DOHH2 (cell line): ENCODE data around the gene ACAA1.

ENCODE experiments used
- H3F3A ChIP-seq: fragments of 200-600 bp; sonication (generic), shearing (Covaris generic); 2 replicates; pipeline ENCODE4 v1.6.0; 2016; ENCODE audit warnings: antibody characterized with exemption, mild to moderate bottlenecking; ENCODE audit not compliant: control insufficient read depth, insufficient read depth
- H3K27ac ChIP-seq: fragments of 200-600 bp; sonication (generic); 2 replicates; pipeline ENCODE4 v1.5.1; 2014; ENCODE audit warnings: low read depth, mild to moderate bottlenecking, low read length, moderate library complexity
- H3K27me3 ChIP-seq: fragments of 200-600 bp; sonication (generic); 2 replicates; pipeline ENCODE4 v1.6.1; 2014; ENCODE audit warnings: mild to moderate bottlenecking, low read length, mixed read lengths; ENCODE audit not compliant: control insufficient read depth
- H3K36me3 ChIP-seq: fragments of 200-600 bp; sonication (generic); 2 replicates; pipeline ENCODE4 v1.6.1; 2014; ENCODE audit warnings: mild to moderate bottlenecking, low read length, moderate library complexity, mixed read lengths; ENCODE audit not compliant: control insufficient read depth
- H3K4me1 ChIP-seq: fragments of 200-600 bp; sonication (generic); 2 replicates; pipeline ENCODE4 v1.6.1; 2014; ENCODE audit warnings: mild to moderate bottlenecking, low read length, mixed read lengths; ENCODE audit not compliant: control insufficient read depth
- H3K4me2 ChIP-seq: fragments of 200-600 bp; sonication (generic); 2 replicates; pipeline ENCODE4 v1.6.0; 2014; ENCODE audit warnings: mild to moderate bottlenecking, low read length, moderate library complexity
- H3K4me3 ChIP-seq: fragments of 200-600 bp; sonication (generic); 2 replicates; pipeline ENCODE4 v1.5.1; 2014; ENCODE audit warnings: mild to moderate bottlenecking, low read length, mixed read lengths
- H3K79me2 ChIP-seq: fragments of 200-600 bp; sonication (generic); 2 replicates; pipeline ENCODE4 v1.6.1; 2014; ENCODE audit warnings: mild to moderate bottlenecking, low read length, mixed read lengths; ENCODE audit not compliant: control insufficient read depth
- H3K9me2 ChIP-seq: fragments of 200-600 bp; sonication (generic); replicated peaks from 2 replicates; pipeline ENCODE4 v1.6.1; 2014; ENCODE audit warnings: mild to moderate bottlenecking, low read length, mixed read lengths; ENCODE audit not compliant: control insufficient read depth
- H3K9me3 ChIP-seq: fragments of 200-600 bp; sonication (generic); 2 replicates; pipeline ENCODE4 v1.6.1; 2014; ENCODE audit warnings: antibody characterized with exemption, low read length, mixed read lengths; ENCODE audit not compliant: control insufficient read depth, insufficient read depth
- H4K20me1 ChIP-seq: fragments of 200-600 bp; sonication (generic); 2 replicates; pipeline ENCODE4 v1.6.0; 2014; ENCODE audit warnings: low read depth, mild to moderate bottlenecking, antibody characterized with exemption, low read length, moderate library complexity; ENCODE audit not compliant: control insufficient read depth, insufficient read depth
- EZH2phosphoT487 ChIP-seq: fragments of 200-600 bp; sonication (generic); IDR thresholded peaks from 2 replicates; pipeline ENCODE4 v1.6.1; 2017; ENCODE audit warnings: borderline replicate concordance, mild to moderate bottlenecking, antibody characterized with exemption, low read length, moderate library complexity, mixed read lengths
- TF ChIP-seq, protein P1 (sequence below): fragments of 200-600 bp; sonication (generic); IDR thresholded peaks from one replicate; pipeline ENCODE4 v1.5.1; 2014; ENCODE audit warnings: antibody characterized with exemption, mild to moderate bottlenecking, low read depth, low read length; ENCODE audit not compliant: poor library complexity, severe bottlenecking

Gene ACAA1

DNA sequence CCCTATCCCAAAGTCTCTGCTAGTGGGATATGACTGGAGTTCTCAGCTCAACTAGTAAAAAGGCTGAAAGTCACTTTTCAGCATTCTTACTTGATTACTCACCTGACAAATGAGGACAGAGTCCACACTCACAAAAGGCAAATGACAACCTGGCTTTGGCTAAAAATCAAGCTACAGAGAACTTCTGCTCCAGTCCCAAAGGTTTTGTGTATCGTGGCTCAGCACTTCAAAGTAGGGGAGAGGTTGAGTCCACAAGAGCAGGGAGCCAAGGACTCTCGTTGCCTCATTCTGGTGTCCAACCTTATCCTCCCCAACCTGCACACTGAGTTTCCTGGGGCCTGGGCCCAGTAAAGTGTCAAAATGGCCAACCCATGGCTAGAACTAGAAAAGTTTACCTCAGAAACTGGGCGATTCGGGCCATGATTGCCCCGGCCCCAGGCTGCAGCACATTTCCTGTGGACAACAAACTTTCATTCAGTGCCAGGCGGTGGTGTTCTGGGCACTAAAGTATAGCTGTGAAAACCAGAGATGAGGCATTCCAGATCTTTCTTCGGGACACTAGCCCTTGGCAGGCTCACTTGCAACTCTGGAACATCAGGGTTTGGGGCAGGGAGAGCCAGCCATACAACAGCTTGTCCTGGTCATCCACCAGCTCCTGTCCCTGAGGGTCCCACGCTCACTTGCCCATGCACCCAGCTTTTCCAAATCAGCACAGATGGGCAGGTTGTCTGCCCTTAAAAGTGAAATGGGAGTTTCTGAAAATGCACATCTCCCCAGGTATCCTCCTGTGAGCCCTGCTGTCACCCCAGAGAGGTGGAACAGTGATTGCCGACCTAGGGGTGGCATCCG is 3.1 kb downstream of the ACAA1 start:
- Histone ChIP-seq H3K27me3 (no peaks in the 10 kb centered on the region), H4K20me1 (peaks cover 3% of the 10 kb centered on the region; the same call in 1 of the 2 replicates), H3K27ac (no peak overlapping the region), H3K4me1 (peaks cover 22% of the 10 kb centered on the region), H3K4me2 (no peak overlapping the region), H3K4me3 (no peak overlapping the region), H3K36me3 (peaks cover 70% of the 10 kb centered on the region), H3K79me2 (peaks cover 34% of the 10 kb centered on the region), H3K9me3 (no peaks in the 10 kb centered on the region), H3K9me2 (no peaks in the 10 kb centered on the region), H3F3A (no peaks in the 10 kb centered on the region)
- TF ChIP-seq EZH2phosphoT487 = no peak

DNA sequence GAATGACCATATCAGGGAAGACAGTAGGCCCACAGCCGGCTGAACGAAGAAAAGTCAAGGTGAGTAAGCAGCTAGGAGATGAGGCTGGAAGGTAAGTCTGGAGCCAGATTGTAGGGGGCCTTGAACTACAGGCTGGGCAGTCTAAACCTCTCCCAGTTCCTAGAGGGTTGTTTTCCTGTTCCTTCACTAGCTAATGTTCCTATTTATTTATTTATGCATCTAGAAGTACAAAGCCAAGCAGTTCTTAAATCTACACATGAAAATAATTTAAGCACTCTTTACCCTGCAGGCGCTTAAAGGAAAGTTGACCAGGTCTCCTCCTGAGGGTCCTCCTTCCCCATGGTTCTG is 3.7 kb downstream of the ACAA1 start:
- Histone ChIP-seq H3K4me1 (peaks cover 21% of the 10 kb centered on the region), H3F3A (no peaks in the 10 kb centered on the region), H3K4me3 (no peak overlapping the region), H3K27ac (no peak overlapping the region), H3K4me2 (no peak overlapping the region), H3K9me2 (no peaks in the 10 kb centered on the region), H3K27me3 (no peaks in the 10 kb centered on the region), H3K36me3 (peaks cover 71% of the 10 kb centered on the region), H3K9me3 (no peaks in the 10 kb centered on the region), H3K79me2 (peaks cover 30% of the 10 kb centered on the region), H4K20me1 (peaks cover 3% of the 10 kb centered on the region; the same call in 1 of the 2 replicates)
- TF ChIP-seq EZH2phosphoT487 = no peak
- TF ChIP-seq, protein P1, sequence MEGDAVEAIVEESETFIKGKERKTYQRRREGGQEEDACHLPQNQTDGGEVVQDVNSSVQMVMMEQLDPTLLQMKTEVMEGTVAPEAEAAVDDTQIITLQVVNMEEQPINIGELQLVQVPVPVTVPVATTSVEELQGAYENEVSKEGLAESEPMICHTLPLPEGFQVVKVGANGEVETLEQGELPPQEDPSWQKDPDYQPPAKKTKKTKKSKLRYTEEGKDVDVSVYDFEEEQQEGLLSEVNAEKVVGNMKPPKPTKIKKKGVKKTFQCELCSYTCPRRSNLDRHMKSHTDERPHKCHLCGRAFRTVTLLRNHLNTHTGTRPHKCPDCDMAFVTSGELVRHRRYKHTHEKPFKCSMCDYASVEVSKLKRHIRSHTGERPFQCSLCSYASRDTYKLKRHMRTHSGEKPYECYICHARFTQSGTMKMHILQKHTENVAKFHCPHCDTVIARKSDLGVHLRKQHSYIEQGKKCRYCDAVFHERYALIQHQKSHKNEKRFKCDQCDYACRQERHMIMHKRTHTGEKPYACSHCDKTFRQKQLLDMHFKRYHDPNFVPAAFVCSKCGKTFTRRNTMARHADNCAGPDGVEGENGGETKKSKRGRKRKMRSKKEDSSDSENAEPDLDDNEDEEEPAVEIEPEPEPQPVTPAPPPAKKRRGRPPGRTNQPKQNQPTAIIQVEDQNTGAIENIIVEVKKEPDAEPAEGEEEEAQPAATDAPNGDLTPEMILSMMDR = no peak

DNA sequence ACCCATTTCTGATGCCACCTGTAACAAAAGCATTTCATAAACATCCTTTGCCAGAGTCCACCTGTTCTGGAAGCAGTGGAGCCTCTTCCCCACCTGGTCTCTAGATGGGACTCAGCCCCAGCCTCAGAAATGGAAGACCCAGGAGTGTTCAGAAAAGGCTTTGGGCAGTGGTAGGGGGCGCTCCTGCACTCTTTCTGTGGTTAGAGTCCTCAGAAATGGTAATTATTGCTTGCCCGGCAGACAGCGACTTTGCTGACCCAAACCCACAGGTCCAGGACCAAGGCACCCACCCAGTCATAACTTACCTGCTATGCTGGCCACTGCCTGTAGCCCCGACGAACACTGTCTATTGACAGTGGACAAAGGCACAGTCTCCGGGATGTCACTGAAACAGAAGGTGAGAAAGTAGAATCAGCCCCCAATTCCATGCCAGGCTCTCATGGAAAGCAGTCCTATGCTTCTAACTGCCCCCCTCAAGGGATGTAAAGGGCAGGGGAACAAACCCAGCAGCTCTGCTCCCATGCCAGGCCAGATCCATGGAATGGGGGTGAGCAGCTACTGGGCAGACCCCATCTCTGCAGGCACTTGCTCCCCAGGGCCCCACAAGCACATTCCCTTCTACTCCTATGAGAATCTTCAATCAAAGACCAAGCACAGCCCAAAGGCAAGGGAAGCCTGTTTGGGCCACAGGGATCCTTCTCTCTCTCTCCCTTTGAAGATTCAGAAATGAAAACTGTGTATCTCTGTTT is 5.1 kb downstream of the ACAA1 start:
- Histone ChIP-seq H3K79me2 (peaks cover 19% of the 10 kb centered on the region), H4K20me1 (peaks cover 3% of the 10 kb centered on the region; the same call in 1 of the 2 replicates), H3K27ac (no peak overlapping the region), H3K27me3 (no peaks in the 10 kb centered on the region), H3K4me2 (no peak overlapping the region), H3K9me3 (no peaks in the 10 kb centered on the region), H3K9me2 (no peaks in the 10 kb centered on the region), H3K4me3 (no peak overlapping the region), H3K36me3 (peaks cover 81% of the 10 kb centered on the region), H3F3A (no peaks in the 10 kb centered on the region), H3K4me1 (peaks cover 11% of the 10 kb centered on the region)
- no peak for TF ChIP-seq EZH2phosphoT487
- TF ChIP-seq, protein P1 = peak; percentile 88

DNA sequence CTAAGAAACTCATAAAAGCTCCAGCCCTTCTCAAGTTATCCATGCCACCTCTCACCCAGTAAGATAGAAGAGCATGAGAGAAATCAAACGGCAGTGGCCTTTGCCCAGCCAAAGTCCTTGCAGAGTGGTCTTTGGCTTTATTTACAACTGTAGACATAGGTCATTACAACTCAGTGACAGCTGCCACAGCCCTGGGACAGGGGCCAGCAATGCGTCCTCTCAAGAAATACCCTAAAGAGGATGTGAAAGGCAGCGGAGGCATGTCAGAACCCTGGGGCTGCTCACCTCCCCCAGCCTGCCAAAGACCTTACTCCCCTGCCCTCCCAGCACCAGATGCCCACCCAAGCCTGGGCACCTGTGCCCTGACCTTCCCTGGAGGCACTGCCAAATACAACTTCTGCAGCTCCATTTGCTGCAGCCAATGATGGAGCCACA is 6.3 kb downstream of the ACAA1 start:
- Histone ChIP-seq H3K79me2 (peaks cover 8% of the 10 kb centered on the region), H3K4me2 (no peak overlapping the region), H3K9me2 (no peaks in the 10 kb centered on the region), H4K20me1 (no peaks in the 10 kb centered on the region; the same call in 1 of the 2 replicates), H3K9me3 (no peaks in the 10 kb centered on the region), H3K27me3 (no peaks in the 10 kb centered on the region), H3K36me3 (peaks cover 88% of the 10 kb centered on the region), H3F3A (no peaks in the 10 kb centered on the region), H3K27ac (no peak overlapping the region), H3K4me1 (peaks cover 6% of the 10 kb centered on the region), H3K4me3 (no peak overlapping the region)
- no peak for TF ChIP-seq EZH2phosphoT487
- TF ChIP-seq, protein P1 = no peak
